Measurements from ENCODE around the gene ZNF598.

- no peak for TF ChIP-seq CTCF (IDR thresholded peaks at IDR 0.05)
- no peak for TF ChIP-seq ZFX (IDR thresholded peaks at IDR 0.05; ENCODE audit: borderline replicate concordance)
Observed at GRCh38 chr16:2002406-2003230, 7.0 kb downstream of the ZNF598 start.

Measured in 22Rv1 (cell line).